HL-60 (cell line): ENCODE data around the gene ONECUT1.
"Not testable (repeated sequence)": the region's sequence is repeated elsewhere in the genome, so short reads cannot be mapped to it uniquely, and the experiment has no call there.

Experiments used
- DNase-seq, 2 experiments: peaks; one replicate each; pipeline ENCODE4 v3.0.0-alpha.2; 2010 to 2020; ENCODE audit warnings: low read depth in 1 of 2, low spot score in 1 of 2
- H3K27ac ChIP-seq: fragments of 250-450 bp; sonication (Bioruptor Pico); replicated peaks from 2 replicates; pipeline ENCODE4 v1.5.1; 2020; ENCODE audit warnings: mild to moderate bottlenecking, moderate library complexity
- H3K27me3 ChIP-seq: fragments of 250-450 bp; sonication (Bioruptor Pico); 2 replicates; pipeline ENCODE4 v1.5.1; 2021; ENCODE audit warnings: mild to moderate bottlenecking, moderate library complexity; ENCODE audit not compliant: insufficient read depth, poor library complexity, severe bottlenecking
- H3K4me3 ChIP-seq: replicated peaks from 2 replicates; pipeline ENCODE4 v1.5.1; 2011; ENCODE audit warnings: mild to moderate bottlenecking, control low read depth, low read length; ENCODE audit not compliant: insufficient read depth
- CTCF ChIP-seq: IDR thresholded peaks from one replicate; pipeline ENCODE4 v1.5.1; 2011; ENCODE audit warnings: low read length, control low read depth, inconsistent platforms; ENCODE audit not compliant: insufficient read depth
- GABPA ChIP-seq: IDR thresholded peaks from 2 replicates; pipeline ENCODE4 v1.6.1; 2012; ENCODE audit warnings: low read depth
- POLR2AphosphoS5 ChIP-seq: IDR thresholded peaks from 2 replicates; pipeline ENCODE4 v1.6.1; 2012; ENCODE audit warnings: low read depth
- SPI1 ChIP-seq: IDR thresholded peaks from 2 replicates; pipeline ENCODE4 v1.6.1; 2012; ENCODE audit warnings: low read depth, mild to moderate bottlenecking, borderline replicate concordance
- long read RNA-seq: library from polyadenylated mRNA; unstranded; transcript quantifications from one replicate; pipeline ENCODE4 v2.0.0, GENCODE V29; 2020
- TF ChIP-seq, protein P1 (sequence below): IDR thresholded peaks from 2 replicates; pipeline ENCODE4 v1.6.1; 2012; ENCODE audit warnings: low read depth; ENCODE audit not compliant: insufficient replicate concordance

The ONECUT1 gene
- long read RNA-seq = 0 reads

DNA sequence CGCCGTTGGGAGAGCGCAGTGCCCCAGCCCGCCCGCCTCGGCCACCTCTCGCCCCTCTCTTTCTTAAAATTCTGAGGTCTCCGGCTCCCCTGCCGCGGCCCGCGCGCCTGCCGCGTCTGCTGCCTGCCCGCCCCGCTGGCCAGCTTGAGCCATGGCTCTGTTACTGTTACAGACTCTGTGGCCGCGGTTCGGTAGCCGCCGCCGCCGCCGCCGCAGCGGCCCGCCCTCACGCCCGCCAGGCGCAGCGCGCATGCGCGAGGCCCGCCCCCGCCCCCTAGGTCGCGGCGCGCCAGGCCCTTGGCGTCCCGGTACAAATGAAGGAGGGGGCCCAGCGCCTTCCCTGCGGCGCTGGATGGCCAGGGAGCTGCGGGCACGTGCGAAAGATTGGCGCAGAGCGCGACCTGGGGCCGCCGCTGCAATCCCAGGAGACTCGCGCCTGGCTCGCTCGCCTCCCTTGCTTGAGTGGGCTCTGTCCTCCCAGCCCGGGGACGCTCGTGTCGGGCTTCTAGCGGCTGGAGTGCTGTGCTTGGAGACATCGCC, at the start of gene ONECUT1:
ONECUT1 (minus strand) TSS at position 168 of the 540 bp plus-strand sequence. CDS start 452 bp downstream, outside the sequence.
- Histone ChIP-seq H3K27ac (no peak within 1 kb of the TSS), H3K27me3 (peaks cover 82% of the 10 kb centered on the region), H3K4me3 (peak within 1 kb of the TSS; percentile 54)
- TF ChIP-seq SPI1 (no peak), CTCF (no peak)
- DNase-seq = peak; percentile 18 to 35

- peaks cover 2% of the 10 kb centered on the region for H3K27me3 ChIP-seq
- no peak overlapping the region for H3K4me3 ChIP-seq
- no peak overlapping the region for H3K27ac ChIP-seq
- DNase-seq = no peak
- no peak for TF ChIP-seq CTCF
- TF ChIP-seq, protein P1, sequence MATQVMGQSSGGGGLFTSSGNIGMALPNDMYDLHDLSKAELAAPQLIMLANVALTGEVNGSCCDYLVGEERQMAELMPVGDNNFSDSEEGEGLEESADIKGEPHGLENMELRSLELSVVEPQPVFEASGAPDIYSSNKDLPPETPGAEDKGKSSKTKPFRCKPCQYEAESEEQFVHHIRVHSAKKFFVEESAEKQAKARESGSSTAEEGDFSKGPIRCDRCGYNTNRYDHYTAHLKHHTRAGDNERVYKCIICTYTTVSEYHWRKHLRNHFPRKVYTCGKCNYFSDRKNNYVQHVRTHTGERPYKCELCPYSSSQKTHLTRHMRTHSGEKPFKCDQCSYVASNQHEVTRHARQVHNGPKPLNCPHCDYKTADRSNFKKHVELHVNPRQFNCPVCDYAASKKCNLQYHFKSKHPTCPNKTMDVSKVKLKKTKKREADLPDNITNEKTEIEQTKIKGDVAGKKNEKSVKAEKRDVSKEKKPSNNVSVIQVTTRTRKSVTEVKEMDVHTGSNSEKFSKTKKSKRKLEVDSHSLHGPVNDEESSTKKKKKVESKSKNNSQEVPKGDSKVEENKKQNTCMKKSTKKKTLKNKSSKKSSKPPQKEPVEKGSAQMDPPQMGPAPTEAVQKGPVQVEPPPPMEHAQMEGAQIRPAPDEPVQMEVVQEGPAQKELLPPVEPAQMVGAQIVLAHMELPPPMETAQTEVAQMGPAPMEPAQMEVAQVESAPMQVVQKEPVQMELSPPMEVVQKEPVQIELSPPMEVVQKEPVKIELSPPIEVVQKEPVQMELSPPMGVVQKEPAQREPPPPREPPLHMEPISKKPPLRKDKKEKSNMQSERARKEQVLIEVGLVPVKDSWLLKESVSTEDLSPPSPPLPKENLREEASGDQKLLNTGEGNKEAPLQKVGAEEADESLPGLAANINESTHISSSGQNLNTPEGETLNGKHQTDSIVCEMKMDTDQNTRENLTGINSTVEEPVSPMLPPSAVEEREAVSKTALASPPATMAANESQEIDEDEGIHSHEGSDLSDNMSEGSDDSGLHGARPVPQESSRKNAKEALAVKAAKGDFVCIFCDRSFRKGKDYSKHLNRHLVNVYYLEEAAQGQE = no peak
- no peak for TF ChIP-seq POLR2AphosphoS5
- TF ChIP-seq GABPA = no peak
- no peak for TF ChIP-seq SPI1
These were observed 44.2 kb upstream of the ONECUT1 start for GRCh38 chr15:52834379-52834778.

DNA sequence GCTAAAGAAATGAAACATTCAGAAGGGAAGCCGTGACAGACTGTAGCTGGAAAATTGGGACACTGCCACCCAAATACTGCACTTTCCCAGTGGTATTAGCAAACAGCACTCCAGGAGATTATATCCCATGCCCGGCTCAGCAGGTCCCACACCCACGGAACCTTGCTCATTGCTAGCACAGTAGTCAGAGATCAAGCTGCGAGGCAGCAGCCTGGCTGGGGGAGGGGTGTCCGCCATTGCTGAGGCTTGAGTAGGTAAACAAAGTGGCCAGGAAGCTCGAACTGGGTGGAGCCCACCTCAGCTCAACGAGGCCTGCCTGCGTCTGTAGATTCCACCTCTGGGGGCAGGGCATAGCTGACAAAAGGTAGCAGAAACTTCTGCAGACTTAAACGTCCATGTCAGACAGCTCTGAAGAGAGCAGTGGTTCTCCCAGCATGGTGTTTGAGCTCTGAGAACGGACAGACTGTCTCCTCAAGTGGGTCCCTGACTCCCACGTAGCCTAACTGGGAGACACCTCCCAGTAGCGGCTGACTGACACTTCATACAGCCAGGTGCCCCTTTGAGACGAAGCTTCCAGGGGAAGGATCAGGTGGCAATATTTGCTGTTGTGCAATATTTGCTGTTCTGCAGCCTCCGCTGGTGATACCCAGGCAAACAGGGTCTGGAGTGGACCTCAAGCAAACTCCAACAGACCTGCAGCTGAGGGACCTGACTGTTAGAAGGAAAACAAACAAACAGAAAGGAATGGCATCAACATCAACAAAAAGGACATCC, 34.2 kb upstream of the ONECUT1 start:
- not testable (repeated sequence) for H3K27me3 ChIP-seq, H3K27ac ChIP-seq, H3K4me3 ChIP-seq, DNase-seq

DNA sequence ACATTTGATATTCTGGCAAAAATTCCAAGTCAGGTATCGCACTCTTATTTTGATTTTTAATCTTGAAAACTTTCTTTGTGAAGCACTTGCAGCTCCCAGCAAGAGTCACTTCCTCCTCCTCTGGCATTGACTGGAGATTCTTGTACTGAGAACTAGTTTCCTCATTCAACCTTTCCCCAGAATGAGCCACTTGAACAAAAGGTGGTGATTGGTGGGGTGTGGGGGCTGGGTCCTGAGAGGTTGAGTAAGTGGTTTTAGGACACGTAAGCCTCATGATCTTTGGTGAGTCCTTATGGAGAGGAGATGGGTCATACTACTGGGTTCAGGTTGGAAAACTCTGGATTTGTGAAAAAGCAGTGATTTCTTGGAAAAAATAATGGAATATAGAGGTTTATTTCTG, 32.3 kb upstream of the ONECUT1 start:
- TF ChIP-seq SPI1 (no peak), POLR2AphosphoS5 (no peak), CTCF (no peak), GABPA (no peak)
- TF ChIP-seq, protein P1 = no peak
- H3K27ac ChIP-seq = no peak overlapping the region

More for the DNA sequence above, 32.3 kb upstream of the ONECUT1 start:
- DNase-seq = no peak
- Histone ChIP-seq H3K4me3 (no peak overlapping the region), H3K27me3 (no peaks in the 10 kb centered on the region)
